HFF-Myc (cell line): ENCODE measurements around the gene CCDC157.
"Not testable (repeated sequence)": the region's sequence is repeated elsewhere in the genome, so short reads cannot be mapped to it uniquely, and the experiment has no call there.

Experiments used
- DNase-seq: peaks from one replicate; pipeline ENCODE4 v3.0.0-alpha.2; 2011; ENCODE audit warnings: low read depth; ENCODE audit errors: extremely low read depth
- H3K4me3 ChIP-seq: replicated peaks from 2 replicates; pipeline ENCODE4 v1.5.1; 2011; ENCODE audit warnings: low read depth, mild to moderate bottlenecking, control low read depth, low read length
- TF ChIP-seq, protein P1 (sequence below): IDR thresholded peaks from 2 replicates; pipeline ENCODE4 v1.5.1; 2012; ENCODE audit warnings: mild to moderate bottlenecking, low read depth, low read length, control low read depth; ENCODE audit errors: missing control alignments

CCDC157 gene

DNA sequence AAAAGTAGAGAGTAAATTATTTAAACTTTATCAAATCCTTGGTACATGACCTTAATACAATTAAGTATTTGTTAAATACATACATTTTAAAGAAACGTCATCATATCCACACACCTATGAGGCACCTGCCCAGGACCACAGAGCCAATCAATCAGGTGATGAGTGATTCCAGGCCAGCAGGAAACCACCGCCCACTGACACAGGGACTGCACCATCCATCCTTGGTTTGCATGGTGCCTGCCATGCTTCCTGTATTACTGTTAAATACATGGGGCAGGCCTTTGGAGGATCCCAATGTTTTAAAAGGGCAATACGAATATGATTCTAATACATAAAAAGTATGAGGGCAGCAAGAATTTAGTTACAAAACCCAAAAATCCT, 23.1 kb upstream of the CCDC157 start:
- no peak overlapping the region for H3K4me3 ChIP-seq
- DNase-seq, result no peak
- TF ChIP-seq, protein P1, sequence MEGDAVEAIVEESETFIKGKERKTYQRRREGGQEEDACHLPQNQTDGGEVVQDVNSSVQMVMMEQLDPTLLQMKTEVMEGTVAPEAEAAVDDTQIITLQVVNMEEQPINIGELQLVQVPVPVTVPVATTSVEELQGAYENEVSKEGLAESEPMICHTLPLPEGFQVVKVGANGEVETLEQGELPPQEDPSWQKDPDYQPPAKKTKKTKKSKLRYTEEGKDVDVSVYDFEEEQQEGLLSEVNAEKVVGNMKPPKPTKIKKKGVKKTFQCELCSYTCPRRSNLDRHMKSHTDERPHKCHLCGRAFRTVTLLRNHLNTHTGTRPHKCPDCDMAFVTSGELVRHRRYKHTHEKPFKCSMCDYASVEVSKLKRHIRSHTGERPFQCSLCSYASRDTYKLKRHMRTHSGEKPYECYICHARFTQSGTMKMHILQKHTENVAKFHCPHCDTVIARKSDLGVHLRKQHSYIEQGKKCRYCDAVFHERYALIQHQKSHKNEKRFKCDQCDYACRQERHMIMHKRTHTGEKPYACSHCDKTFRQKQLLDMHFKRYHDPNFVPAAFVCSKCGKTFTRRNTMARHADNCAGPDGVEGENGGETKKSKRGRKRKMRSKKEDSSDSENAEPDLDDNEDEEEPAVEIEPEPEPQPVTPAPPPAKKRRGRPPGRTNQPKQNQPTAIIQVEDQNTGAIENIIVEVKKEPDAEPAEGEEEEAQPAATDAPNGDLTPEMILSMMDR, result no peak

DNA sequence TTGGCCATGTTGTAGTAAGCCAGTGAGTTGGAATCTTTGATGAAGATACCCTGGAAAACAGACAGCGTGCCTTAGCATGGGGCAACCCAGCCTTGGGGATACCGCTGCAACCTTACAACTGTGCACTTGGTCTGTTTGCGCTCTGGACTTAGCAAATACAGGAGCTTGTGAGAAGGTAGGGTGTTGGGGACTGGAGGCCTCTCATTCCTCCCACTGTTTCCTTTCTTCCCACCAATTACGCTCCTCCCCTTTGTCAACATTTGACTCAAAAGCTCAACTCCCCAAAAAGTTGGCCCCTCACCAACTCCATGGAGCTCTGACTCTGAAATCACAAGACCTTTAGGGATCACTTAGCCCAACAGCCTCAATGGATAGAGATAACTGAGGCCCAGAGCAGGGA, 22.2 kb upstream of the CCDC157 start:
- no peak overlapping the region for H3K4me3 ChIP-seq
- no peak for DNase-seq
- TF ChIP-seq, protein P1, result no peak

DNA sequence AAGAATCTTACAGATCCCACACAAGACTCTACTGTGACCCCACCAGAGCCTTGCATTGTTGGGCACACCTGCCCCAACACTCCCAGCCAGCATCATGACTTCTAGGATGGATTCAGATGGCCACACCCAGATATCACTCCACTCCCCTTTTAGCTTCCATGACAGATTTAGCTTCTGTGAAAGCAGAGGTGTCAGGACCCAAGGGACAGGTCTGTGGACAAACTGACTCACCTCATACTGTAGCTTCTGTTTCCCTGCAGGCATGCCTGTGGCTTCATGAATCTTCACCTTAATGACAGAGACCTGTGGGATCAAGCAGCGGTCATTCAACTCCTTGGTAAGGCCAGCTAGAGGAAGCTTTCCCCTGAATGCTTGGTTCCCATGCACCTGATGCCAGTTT, 21.6 kb upstream of the CCDC157 start:
- TF ChIP-seq, protein P1, result no peak
- no peak overlapping the region for H3K4me3 ChIP-seq
- DNase-seq, result no peak

DNA sequence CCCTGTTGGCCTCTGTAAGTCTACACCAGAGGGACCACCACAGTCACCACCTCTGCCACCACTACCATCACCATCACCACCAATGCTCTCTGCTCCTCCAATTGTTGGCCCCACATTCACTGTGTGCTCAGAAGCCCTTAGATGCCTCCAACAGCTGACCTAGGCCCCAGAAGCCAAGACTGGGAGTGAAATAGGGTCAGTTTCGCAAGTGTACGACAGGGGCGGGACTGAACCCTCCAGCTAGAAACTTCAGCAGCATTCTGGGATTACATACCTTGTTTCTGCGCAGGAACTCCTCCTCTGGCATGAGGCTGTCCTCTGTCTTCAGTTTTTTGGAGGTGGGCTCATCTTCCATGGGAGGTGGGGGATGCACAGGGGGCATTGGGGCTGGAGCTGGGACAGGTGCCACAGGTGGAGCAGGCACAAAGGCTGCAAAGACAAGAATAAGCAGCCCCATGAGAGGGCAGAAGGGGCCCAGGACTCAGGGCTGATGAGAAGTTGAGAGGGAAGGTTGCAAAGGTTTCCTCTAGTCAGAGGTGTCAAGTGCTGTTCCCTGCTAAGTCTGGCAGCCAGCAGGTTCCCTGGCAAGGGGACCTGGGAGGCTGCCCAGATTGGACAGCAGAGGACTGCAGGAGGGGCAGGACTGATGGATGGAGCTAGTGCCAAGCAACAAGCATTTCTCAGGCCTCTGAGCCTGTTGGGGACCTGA, 19.9 kb upstream of the CCDC157 start:
- H3K4me3 ChIP-seq, result no peak overlapping the region

DNA sequence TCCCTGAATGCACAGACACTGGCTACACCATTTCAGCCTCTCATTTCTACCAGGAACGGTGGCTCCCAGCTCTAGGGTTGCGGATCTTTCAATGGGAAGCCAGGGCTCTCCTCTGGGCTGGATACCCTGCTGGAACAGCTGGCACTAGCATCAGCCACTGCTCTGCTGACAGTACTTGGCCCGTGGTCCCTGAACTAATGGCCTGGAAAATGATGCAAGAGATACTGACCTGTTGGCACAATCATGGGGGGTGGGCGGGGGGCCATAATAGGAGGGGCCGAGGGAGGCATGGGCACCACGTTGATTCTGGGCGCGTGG, 19.4 kb upstream of the CCDC157 start:
- no peak overlapping the region for H3K4me3 ChIP-seq
- TF ChIP-seq, protein P1, result no peak
- DNase-seq, result no peak

More for the DNA sequence above, 19.9 kb upstream of the CCDC157 start:
- DNase-seq, result no peak
- TF ChIP-seq, protein P1, result no peak

DNA sequence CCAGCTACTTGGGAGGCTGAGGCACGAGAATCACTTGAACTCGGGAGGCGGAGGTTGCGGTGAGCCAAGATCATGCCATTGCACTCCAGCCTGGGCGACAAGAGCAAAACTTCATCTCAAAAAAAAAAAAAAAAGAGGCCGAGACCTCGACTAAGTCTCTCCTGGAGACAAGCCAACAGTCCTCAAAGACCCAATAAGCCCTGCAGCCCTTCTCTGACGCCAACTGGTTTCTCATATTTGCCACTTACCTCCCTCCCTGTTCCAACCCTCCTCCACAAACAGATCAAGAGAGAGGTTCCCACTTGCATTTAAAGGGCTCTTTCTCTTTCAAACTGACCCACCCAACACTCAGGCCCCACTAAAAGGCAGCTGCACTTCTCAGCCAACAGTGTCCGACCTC, 18.5 kb upstream of the CCDC157 start:
- not testable (repeated sequence) for DNase-seq, H3K4me3 ChIP-seq

DNA sequence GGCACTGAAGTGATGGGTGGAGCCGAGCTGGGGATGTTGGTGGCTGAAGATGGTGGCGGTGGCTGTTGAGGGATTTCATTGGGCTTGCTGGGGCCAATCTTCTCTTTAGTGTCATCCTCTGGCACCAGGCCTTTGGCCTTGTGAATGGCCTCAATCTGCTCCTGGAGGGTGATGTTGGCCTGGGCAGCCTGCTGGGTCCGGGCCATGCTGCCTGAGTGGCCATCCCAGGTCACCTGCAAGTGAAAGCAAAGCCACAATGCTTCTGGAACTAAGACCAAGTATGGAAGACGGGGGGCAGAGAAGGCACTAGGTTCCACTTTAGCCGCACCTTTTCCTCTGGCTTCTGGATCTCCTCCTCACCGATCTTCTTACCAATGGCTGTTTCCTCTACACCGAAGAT, 18.0 kb upstream of the CCDC157 start:
- no peak overlapping the region for H3K4me3 ChIP-seq
- no peak for DNase-seq
- TF ChIP-seq, protein P1, result no peak
